ENCODE measurements around the gene DAZAP2. TPM values are rescaled to one million over a fixed set of nuclear protein-coding genes. Genes with fewer than 3 reads are reported as not detected.
A peak's percentile ranks its signal among the peaks of the same experiment; 100 is the strongest.
"Not testable (repeated sequence)": the region's sequence is repeated elsewhere in the genome, so short reads cannot be mapped to it uniquely, and the experiment has no call there.

The DAZAP2 gene
- total RNA-seq, 1 donor from 2014 or later: 80.1 TPM

- DNase-seq (ENCODE audit: low read depth, low spot score): no peak
Observed at GRCh38 chr12:51217133-51217967, 21.3 kb upstream of the DAZAP2 start.

GRCh38 chr12:51217968-51218606 is 20.5 kb upstream of the DAZAP2 start, which contains the start of gene POU6F1:
POU6F1 (minus strand) TSS chr12:51218062; CDS start chr12:51206836, 11,226 bp downstream.
- peak; percentile 49 for DNase-seq (ENCODE audit: low read depth, low spot score)

DNA sequence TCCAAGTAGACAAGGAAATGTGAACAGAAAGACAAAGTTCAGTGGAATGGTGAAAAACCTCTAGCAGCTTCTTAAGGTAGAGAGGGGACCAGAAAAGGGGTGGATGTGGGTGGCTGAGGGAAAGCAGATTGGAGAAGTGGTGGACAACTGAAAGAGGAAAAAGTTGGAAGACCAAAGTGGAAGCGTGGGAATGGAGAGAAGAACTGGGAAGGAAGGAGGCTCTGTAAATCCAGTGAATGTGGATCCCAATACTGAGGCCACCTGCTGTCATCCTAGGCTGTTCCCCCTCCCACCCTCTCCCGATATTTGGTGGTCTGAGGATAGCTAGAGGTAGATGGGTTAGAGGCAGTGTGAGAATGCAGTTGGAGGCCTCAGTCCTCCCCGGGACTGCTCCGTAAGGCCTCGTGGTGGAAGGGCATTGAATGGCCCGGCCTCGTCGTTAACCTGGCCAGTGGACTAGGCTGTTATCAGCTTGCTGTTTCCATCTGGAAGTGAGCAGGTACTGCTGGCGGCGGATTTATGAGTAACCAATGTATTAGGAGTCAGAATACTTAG is 19.9 kb upstream of the DAZAP2 start:
- DNase-seq (ENCODE audit: low read depth, low spot score): no peak

DNA sequence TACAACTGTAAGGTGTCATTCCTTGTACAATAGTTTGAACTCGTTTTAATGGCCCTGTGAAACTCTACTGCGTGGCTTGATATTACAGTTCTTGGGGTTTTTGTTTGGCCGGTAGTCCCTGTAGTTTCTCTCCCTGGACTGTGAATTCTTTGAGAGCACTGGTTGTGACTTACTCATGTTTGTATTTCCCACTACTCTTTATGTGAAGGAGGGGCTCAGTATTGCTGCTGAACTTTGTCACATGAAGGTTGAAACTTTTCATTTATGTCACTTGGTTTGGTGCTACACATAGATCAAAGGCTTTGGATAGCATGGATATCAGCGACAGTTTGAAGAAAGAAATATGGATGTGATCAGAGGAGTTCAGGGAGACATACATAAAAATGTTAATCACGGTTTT is 19.3 kb upstream of the DAZAP2 start:
- no peak for DNase-seq (ENCODE audit: low read depth, low spot score)

- DNase-seq (ENCODE audit: low read depth, low spot score): not testable (repeated sequence)
Observed at GRCh38 chr12:51219857-51220256, 18.8 kb upstream of the DAZAP2 start.

- DNase-seq (ENCODE audit: low read depth, low spot score): no peak
Observed at GRCh38 chr12:51222461-51222860, 16.2 kb upstream of the DAZAP2 start.

DNA sequence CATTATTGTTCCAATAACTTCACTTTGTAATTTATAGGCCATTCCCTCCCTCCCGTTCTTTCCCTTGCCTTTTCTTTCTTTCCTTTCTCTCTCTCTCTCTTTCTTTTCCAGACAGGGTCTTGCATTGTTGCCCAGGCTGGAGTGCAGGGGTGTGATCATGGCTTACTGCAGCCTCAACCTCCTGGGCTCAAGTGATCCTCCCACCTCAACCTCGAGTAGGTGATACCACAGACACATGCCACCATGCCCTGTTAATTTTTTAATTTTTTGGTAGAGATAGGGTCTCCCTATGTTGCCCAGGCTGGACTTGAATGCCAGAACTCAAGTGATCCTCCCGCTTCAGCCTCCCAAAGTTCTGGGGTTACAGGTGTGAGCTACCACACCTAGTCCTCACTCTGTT is 14.0 kb upstream of the DAZAP2 start:
- no peak for DNase-seq (ENCODE audit: low read depth, low spot score)

DNA sequence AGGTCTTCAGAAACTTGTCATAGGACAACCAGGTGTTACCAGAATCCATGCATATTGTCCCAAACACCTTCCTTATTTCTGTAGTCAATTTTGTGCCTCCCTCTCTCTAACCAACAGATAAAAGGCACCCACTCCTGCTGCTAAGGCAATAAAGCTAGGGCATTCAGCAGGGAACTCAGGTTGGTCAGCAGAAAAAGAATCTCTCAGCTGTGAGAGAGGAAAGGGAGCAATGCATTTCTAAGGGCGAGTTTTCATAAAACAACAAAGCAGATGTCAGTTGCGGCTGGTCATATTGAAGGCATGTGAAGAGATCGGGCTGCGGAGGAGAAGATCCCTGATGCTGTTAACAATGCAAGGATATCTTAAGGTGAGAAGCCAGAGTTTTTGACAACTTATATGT is 13.4 kb upstream of the DAZAP2 start:
- DNase-seq (ENCODE audit: low read depth, low spot score): no peak

GRCh38 chr12:51225771-51226170 is 12.9 kb upstream of the DAZAP2 start:
- DNase-seq (ENCODE audit: low read depth, low spot score): no peak

GRCh38 chr12:51227112-51227511 is 11.5 kb upstream of the DAZAP2 start:
- DNase-seq (ENCODE audit: low read depth, low spot score): not testable (repeated sequence)

DNA sequence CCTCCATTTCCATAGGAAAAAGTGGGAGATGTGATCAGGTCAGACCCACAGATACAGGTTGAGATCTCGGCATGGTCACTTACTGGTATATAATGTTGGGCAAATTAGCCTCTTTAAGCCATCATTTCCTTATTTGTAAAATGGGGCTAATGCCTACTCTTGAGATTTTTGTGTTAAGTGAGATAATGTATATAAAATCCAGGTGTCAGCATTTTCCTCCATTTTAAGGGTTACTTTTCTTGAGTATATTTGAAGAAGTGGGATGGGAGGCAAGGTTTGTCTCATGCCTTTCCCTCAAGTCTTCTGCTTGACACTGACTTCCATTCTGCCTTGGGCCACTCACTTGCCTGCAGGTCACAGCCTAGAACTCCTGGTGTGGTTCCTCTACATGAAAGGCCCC is 10.7 kb upstream of the DAZAP2 start:
- no peak for DNase-seq (ENCODE audit: low read depth, low spot score)

DNA sequence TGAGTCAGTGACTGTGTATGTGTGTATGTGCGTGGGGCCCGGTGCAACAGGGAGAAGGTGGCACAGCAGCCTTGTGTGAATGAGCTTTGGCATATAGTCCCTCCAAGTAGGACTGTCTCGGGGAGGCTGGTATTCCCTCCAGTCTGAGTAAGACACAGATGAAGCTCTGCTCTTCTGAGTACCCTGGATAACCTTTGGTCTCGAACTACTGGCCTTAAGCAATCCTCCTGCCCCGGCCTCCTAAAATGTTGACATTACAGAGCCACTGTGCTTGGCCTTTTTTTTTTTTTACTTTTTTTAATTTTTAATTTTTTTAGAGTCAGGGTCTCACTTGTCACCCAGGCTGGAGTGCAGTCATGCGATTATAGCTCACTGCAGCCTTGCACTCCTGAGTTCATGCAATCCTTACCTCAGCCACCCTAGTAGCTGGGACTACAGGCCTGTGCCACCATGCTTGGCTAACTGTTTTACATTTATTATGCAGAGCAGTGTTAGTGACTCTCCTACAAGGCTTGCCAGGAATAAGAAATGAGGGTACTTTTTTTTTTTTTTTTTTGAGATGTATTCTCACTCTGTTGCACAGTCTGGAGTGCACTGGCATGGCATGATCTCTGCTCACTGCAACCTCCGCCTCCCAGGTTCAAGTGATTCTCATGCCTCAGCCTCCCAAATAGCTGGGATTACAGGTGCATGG is 9.4 kb upstream of the DAZAP2 start:
- no peak for DNase-seq (ENCODE audit: low read depth, low spot score)

GRCh38 chr12:51232642-51233041 is 6.0 kb upstream of the DAZAP2 start:
- no peak for DNase-seq (ENCODE audit: low read depth, low spot score)

DNA sequence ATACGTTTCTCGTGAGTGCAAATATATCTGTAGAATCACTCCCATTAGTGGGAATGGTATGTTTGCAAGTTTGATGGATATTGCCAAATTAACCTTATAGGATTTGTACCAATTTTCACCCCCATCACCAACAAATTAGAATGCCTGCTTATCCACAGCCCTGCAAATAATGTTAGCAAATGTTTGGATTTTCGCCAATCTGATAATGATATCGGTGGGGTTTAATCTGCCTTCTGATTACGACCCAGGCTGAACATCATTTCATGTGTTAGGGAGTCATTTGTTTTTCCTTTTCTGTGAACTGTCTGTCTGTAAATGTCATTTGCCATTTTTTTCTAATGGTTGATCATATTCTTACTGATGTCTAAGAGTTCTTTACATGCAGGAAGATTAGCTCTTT is 4.1 kb upstream of the DAZAP2 start:
- no peak for DNase-seq (ENCODE audit: low read depth, low spot score)

DNA sequence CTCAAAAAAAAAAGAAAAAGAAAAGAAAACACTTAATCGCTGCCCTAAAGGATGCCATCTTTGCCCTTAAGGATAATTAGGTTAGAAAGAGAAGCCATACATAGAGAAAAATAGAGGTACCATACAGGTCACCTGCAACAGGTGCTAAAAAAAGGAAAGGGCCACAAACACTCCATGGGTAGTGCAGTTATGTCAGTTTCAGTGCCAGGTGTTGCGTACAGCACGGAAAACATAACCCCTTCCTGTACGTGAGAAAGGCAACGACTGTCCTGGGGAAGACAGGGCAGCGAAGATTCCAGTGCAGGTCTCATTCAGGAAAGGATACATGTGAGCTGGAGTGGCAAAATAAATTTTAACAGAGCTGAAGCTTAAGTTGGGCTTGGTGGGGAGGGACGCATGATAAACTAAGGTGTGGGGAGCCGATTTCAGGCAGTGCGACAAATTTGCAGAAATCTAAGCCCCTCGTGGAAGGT is 553 bp upstream of the DAZAP2 start:
- DNase-seq (ENCODE audit: low read depth, low spot score): no peak

GRCh38 chr12:51240971-51241370 is 2.3 kb downstream of the DAZAP2 start:
- DNase-seq (ENCODE audit: low read depth, low spot score): no peak

GRCh38 chr12:51242120-51242519 is 3.5 kb downstream of the DAZAP2 start:
- DNase-seq (ENCODE audit: low read depth, low spot score): no peak

- DNase-seq (ENCODE audit: low read depth, low spot score): no peak
Observed at GRCh38 chr12:51242876-51243275, 4.2 kb downstream of the DAZAP2 start.

GRCh38 chr12:51244269-51244668 is 5.6 kb downstream of the DAZAP2 start:
- DNase-seq (ENCODE audit: low read depth, low spot score): no peak

GRCh38 chr12:51245476-51246253 is 7.0 kb downstream of the DAZAP2 start:
- DNase-seq (ENCODE audit: low read depth, low spot score): no peak

GRCh38 chr12:51246254-51246853 is 7.7 kb downstream of the DAZAP2 start:
- DNase-seq (ENCODE audit: low read depth, low spot score): no peak

Data from pulmonary artery endothelial cell (primary cell).